WERI-Rb-1 (cell line): ENCODE data around the gene WWTR1.

ENCODE experiments used
- DNase-seq: peaks from one replicate; pipeline ENCODE4 v3.0.0-alpha.2; 2020
- H3K27ac ChIP-seq: fragments of 250-450 bp; sonication (Bioruptor Pico); 2 replicates; pipeline ENCODE4 v1.5.1; 2020; ENCODE audit warnings: mild to moderate bottlenecking, moderate library complexity
- H3K27me3 ChIP-seq: fragments of 250-450 bp; sonication (Bioruptor Pico); 2 replicates; pipeline ENCODE4 v1.5.1; 2021; ENCODE audit warnings: mild to moderate bottlenecking, low read depth, moderate library complexity; ENCODE audit not compliant: insufficient read depth, severe bottlenecking
- H3K36me3 ChIP-seq: fragments of 250-450 bp; sonication (Bioruptor Pico); 2 replicates; pipeline ENCODE4 v1.5.1; 2020; ENCODE audit warnings: mild to moderate bottlenecking, moderate library complexity
- H3K4me3 ChIP-seq: 2 replicates; pipeline ENCODE4 v1.5.1; 2011; ENCODE audit warnings: low read depth, mild to moderate bottlenecking, control low read depth, low read length
- H3K9me3 ChIP-seq: fragments of 250-450 bp; sonication (Bioruptor Pico); 2 replicates; pipeline ENCODE4 v1.5.1; 2021; ENCODE audit warnings: mild to moderate bottlenecking, moderate library complexity; ENCODE audit not compliant: severe bottlenecking
- CTCF ChIP-seq: IDR thresholded peaks from 2 replicates; pipeline ENCODE4 v1.5.1; 2011; ENCODE audit warnings: low read depth, mild to moderate bottlenecking, control low read depth, inconsistent platforms, low read length

WWTR1 gene

GRCh38 chr3:149673393-149673792 is 15.6 kb upstream of the WWTR1 start:
- H3K4me3 ChIP-seq = no peak overlapping the region
- H3K36me3 ChIP-seq = no peaks in the 10 kb centered on the region
- DNase-seq = no peak
- no peaks in the 10 kb centered on the region for H3K27me3 ChIP-seq
- H3K9me3 ChIP-seq = no peaks in the 10 kb centered on the region
- no peak for TF ChIP-seq CTCF
- H3K27ac ChIP-seq = no peak overlapping the region

- Histone ChIP-seq H3K9me3 (no peaks in the 10 kb centered on the region), H3K27ac (no peak overlapping the region), H3K36me3 (no peaks in the 10 kb centered on the region), H3K27me3 (no peaks in the 10 kb centered on the region), H3K4me3 (no peak overlapping the region)
- no peak for TF ChIP-seq CTCF
- DNase-seq = peak; percentile 21
Measured at GRCh38 chr3:149670742-149671492, 13.1 kb upstream of the WWTR1 start.

GRCh38 chr3:149667576-149667975 is 9.8 kb upstream of the WWTR1 start:
- H3K4me3 ChIP-seq = no peak overlapping the region
- DNase-seq = no peak
- H3K27ac ChIP-seq = no peak overlapping the region
- H3K27me3 ChIP-seq = no peaks in the 10 kb centered on the region
- TF ChIP-seq CTCF = no peak
- H3K9me3 ChIP-seq = no peaks in the 10 kb centered on the region
- H3K36me3 ChIP-seq = no peaks in the 10 kb centered on the region

GRCh38 chr3:149663966-149664365 is 6.1 kb upstream of the WWTR1 start:
- H3K27ac ChIP-seq = no peak overlapping the region
- H3K9me3 ChIP-seq = no peaks in the 10 kb centered on the region
- H3K27me3 ChIP-seq = no peaks in the 10 kb centered on the region
- no peak for TF ChIP-seq CTCF
- H3K4me3 ChIP-seq = no peak overlapping the region
- no peak for DNase-seq
- H3K36me3 ChIP-seq = no peaks in the 10 kb centered on the region

- H3K36me3 ChIP-seq = no peaks in the 10 kb centered on the region
- no peak overlapping the region for H3K27ac ChIP-seq
- no peak for TF ChIP-seq CTCF
- no peak overlapping the region for H3K4me3 ChIP-seq
- no peak for DNase-seq
- H3K9me3 ChIP-seq = peaks cover 4% of the 10 kb centered on the region
- no peaks in the 10 kb centered on the region for H3K27me3 ChIP-seq
Measured at GRCh38 chr3:149662240-149662887, 4.5 kb upstream of the WWTR1 start.
